HL-60 (cell line): ENCODE measurements around the gene TPM1.

Source experiments
- DNase-seq, 2 experiments: peaks; one replicate each; pipeline ENCODE4 v3.0.0-alpha.2; 2010 to 2020; ENCODE audit warnings: low read depth in 1 of 2, low spot score in 1 of 2
- H3K27ac ChIP-seq: fragments of 250-450 bp; sonication (Bioruptor Pico); replicated peaks from 2 replicates; pipeline ENCODE4 v1.5.1; 2020; ENCODE audit warnings: mild to moderate bottlenecking, moderate library complexity
- H3K27me3 ChIP-seq: fragments of 250-450 bp; sonication (Bioruptor Pico); 2 replicates; pipeline ENCODE4 v1.5.1; 2021; ENCODE audit warnings: mild to moderate bottlenecking, moderate library complexity; ENCODE audit not compliant: insufficient read depth, poor library complexity, severe bottlenecking
- H3K4me3 ChIP-seq: replicated peaks from 2 replicates; pipeline ENCODE4 v1.5.1; 2011; ENCODE audit warnings: mild to moderate bottlenecking, control low read depth, low read length; ENCODE audit not compliant: insufficient read depth
- GABPA ChIP-seq: IDR thresholded peaks from 2 replicates; pipeline ENCODE4 v1.6.1; 2012; ENCODE audit warnings: low read depth
- POLR2AphosphoS5 ChIP-seq: IDR thresholded peaks from 2 replicates; pipeline ENCODE4 v1.6.1; 2012; ENCODE audit warnings: low read depth
- SPI1 ChIP-seq: IDR thresholded peaks from 2 replicates; pipeline ENCODE4 v1.6.1; 2012; ENCODE audit warnings: low read depth, mild to moderate bottlenecking, borderline replicate concordance
- TF ChIP-seq, protein P1 (sequence below): IDR thresholded peaks from 2 replicates; pipeline ENCODE4 v1.6.1; 2012; ENCODE audit warnings: low read depth; ENCODE audit not compliant: insufficient replicate concordance
- TF ChIP-seq, protein P2 (sequence below): IDR thresholded peaks from one replicate; pipeline ENCODE4 v1.5.1; 2011; ENCODE audit warnings: low read length, control low read depth, inconsistent platforms; ENCODE audit not compliant: insufficient read depth

The TPM1 gene

DNA sequence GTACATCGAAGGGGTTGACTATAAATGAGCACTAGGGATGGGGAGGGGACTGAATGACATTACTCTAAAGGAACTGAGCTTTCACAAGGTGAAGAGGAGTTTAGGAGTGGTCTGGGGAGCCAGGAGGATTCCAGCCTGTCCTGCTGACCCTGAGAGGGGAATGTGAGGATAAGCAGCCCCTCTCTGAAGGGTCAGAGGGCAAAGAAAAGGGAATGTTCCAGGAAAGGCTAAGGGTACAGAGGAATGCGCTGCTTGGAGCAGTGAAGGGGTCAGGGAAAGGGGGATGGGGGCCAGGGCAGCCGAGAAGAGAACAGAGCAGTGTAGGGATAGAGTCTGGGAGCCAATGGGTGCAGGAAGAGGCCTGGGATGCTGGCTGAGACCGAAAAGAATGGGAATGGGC is 28.0 kb upstream of the TPM1 start:
- TF ChIP-seq POLR2AphosphoS5, result no peak
- TF ChIP-seq, protein P1, sequence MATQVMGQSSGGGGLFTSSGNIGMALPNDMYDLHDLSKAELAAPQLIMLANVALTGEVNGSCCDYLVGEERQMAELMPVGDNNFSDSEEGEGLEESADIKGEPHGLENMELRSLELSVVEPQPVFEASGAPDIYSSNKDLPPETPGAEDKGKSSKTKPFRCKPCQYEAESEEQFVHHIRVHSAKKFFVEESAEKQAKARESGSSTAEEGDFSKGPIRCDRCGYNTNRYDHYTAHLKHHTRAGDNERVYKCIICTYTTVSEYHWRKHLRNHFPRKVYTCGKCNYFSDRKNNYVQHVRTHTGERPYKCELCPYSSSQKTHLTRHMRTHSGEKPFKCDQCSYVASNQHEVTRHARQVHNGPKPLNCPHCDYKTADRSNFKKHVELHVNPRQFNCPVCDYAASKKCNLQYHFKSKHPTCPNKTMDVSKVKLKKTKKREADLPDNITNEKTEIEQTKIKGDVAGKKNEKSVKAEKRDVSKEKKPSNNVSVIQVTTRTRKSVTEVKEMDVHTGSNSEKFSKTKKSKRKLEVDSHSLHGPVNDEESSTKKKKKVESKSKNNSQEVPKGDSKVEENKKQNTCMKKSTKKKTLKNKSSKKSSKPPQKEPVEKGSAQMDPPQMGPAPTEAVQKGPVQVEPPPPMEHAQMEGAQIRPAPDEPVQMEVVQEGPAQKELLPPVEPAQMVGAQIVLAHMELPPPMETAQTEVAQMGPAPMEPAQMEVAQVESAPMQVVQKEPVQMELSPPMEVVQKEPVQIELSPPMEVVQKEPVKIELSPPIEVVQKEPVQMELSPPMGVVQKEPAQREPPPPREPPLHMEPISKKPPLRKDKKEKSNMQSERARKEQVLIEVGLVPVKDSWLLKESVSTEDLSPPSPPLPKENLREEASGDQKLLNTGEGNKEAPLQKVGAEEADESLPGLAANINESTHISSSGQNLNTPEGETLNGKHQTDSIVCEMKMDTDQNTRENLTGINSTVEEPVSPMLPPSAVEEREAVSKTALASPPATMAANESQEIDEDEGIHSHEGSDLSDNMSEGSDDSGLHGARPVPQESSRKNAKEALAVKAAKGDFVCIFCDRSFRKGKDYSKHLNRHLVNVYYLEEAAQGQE, result no peak
- TF ChIP-seq GABPA, result no peak
- TF ChIP-seq SPI1, result no peak
- TF ChIP-seq, protein P2, sequence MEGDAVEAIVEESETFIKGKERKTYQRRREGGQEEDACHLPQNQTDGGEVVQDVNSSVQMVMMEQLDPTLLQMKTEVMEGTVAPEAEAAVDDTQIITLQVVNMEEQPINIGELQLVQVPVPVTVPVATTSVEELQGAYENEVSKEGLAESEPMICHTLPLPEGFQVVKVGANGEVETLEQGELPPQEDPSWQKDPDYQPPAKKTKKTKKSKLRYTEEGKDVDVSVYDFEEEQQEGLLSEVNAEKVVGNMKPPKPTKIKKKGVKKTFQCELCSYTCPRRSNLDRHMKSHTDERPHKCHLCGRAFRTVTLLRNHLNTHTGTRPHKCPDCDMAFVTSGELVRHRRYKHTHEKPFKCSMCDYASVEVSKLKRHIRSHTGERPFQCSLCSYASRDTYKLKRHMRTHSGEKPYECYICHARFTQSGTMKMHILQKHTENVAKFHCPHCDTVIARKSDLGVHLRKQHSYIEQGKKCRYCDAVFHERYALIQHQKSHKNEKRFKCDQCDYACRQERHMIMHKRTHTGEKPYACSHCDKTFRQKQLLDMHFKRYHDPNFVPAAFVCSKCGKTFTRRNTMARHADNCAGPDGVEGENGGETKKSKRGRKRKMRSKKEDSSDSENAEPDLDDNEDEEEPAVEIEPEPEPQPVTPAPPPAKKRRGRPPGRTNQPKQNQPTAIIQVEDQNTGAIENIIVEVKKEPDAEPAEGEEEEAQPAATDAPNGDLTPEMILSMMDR, result no peak
- Histone ChIP-seq H3K27me3 (no peaks in the 10 kb centered on the region), H3K4me3 (no peak overlapping the region), H3K27ac (no peak overlapping the region)
- no peak for DNase-seq

DNA sequence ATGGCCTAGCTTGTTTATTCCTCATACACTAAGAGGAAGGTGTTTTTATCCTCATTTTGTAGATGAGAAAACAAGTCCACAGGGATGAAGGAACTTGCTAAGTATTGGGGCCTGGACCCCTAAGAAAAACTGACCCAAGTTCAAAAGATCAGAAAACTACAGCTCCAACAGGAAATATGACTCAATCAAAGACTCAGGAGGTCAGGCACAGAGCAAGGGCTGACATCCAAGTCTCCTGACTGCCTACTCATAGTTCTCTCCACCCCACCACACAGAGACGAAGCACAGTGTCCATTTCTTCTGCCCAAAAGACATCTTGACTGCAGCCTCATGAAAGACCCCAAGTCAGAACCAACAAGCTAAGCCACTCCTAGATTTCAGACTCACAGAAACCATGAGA is 26.9 kb upstream of the TPM1 start:
- no peak overlapping the region for H3K27ac ChIP-seq
- no peak for DNase-seq
- TF ChIP-seq, protein P1, result no peak
- TF ChIP-seq GABPA (no peak), SPI1 (no peak), POLR2AphosphoS5 (no peak)
- TF ChIP-seq, protein P2, result no peak
- H3K4me3 ChIP-seq, result no peak overlapping the region
- H3K27me3 ChIP-seq, result no peaks in the 10 kb centered on the region

DNA sequence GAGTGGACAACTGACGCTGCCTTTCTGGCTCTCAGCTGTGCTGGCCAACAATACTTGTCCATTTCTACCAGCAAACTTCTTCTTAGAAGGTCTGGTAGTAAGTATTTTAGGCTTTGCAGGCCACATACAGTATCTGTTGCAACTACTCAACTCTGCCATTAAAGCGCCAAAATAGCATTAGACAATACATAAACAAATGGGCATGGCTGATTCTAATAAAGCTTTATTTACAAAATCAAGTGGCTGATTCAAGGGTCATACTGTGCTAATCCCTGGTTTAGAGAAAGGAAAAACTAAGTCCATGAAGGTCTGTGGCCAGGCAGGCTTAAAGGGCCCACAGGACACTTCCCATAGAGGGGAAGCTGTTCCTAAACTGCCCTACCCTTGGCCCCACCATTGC is 26.3 kb upstream of the TPM1 start:
- TF ChIP-seq SPI1, result no peak
- TF ChIP-seq, protein P1, result no peak
- TF ChIP-seq GABPA, result no peak
- TF ChIP-seq, protein P2, result no peak
- TF ChIP-seq POLR2AphosphoS5, result no peak
- no peak overlapping the region for H3K4me3 ChIP-seq
- H3K27ac ChIP-seq, result no peak overlapping the region
- no peak for DNase-seq
- H3K27me3 ChIP-seq, result no peaks in the 10 kb centered on the region
